ENCODE data around the gene ABCG8. TPM values are rescaled to one million over a fixed set of nuclear protein-coding genes. Genes with fewer than 3 reads are reported as not detected.

ABCG8 gene
- total RNA-seq, 4 donors from 2014 or later: not detected

DNA sequence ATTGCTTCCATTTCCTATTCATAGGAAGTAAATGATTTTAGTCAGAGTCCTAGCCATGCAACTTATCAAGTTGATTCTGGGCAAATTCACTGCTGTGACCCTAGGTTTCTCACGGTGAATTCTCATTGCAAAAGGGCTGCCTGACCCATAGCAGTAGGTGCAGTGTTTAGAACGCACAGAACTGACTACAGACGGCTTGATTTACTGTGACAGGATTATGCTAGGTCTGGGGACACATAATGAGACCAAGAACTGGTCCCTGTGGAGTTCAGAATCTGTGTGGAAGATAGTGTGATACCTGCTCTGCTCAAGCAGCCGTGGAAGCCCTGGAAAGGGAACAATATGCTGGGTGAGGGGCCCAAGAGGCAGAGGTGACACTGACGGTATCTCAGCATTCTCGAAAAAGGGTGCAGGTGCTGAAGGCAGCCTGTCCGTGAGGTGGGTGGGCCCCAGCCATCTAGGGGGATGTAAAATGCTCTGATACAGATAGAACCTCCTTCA is 46.4 kb downstream of the ABCG8 start:
- Histone ChIP-seq H3K4me1 (no peaks in the 10 kb centered on the region), H3K27me3 (no peaks in the 10 kb centered on the region), H3K4me3 (no peak overlapping the region), H3K9me3 (no peaks in the 10 kb centered on the region), H3K36me3 (peaks cover 18 to 51% (median 40%) of the 10 kb centered on the region in 4 donors), H3K27ac (replicated peaks in 1 of 4) (no peak overlapping the region)
- DNase-seq (ENCODE audit: extremely low spot score): no peak
- WGBS: 83% methylated on average over 7 of the region's 7 CpGs
- TF ChIP-seq POLR2AphosphoS5 (IDR thresholded peaks at IDR 0.05): no peak
- TF ChIP-seq EP300 (IDR thresholded peaks at IDR 0.05): no peak
- TF ChIP-seq, protein P1, sequence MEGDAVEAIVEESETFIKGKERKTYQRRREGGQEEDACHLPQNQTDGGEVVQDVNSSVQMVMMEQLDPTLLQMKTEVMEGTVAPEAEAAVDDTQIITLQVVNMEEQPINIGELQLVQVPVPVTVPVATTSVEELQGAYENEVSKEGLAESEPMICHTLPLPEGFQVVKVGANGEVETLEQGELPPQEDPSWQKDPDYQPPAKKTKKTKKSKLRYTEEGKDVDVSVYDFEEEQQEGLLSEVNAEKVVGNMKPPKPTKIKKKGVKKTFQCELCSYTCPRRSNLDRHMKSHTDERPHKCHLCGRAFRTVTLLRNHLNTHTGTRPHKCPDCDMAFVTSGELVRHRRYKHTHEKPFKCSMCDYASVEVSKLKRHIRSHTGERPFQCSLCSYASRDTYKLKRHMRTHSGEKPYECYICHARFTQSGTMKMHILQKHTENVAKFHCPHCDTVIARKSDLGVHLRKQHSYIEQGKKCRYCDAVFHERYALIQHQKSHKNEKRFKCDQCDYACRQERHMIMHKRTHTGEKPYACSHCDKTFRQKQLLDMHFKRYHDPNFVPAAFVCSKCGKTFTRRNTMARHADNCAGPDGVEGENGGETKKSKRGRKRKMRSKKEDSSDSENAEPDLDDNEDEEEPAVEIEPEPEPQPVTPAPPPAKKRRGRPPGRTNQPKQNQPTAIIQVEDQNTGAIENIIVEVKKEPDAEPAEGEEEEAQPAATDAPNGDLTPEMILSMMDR (IDR thresholded peaks at IDR 0.05): no peak
- TF ChIP-seq POLR2A (IDR thresholded peaks at IDR 0.05; ENCODE audit: low read depth): no peak
- intact Hi-C loops (cut with DNase I): no loop called here

DNA sequence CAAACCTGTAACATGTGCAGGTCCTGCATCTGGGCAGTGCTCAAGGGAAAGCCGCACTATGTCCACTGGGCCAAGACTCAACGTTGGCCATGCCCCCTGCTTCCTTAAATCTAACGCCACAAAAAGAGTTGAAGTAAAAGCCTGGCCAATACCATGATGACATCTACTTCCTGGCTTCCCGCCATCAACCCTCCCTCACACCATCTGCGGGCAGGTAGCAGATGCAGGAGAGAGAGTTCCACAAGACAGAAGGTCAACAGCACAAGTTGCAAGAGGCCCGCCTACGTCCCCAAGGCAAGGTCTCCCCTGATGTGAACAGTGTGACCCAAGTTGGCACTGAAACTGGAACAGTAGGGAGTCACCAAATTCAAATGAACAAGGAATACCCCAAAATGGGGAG is 48.4 kb downstream of the ABCG8 start:
- intact Hi-C loops (cut with DNase I): no loop called here
- Histone ChIP-seq H3K9me3 (no peaks in the 10 kb centered on the region), H3K36me3 (peaks cover 31 to 71% (median 60%) of the 10 kb centered on the region in 4 donors), H3K27ac (replicated peaks in 1 of 4) (no peak overlapping the region), H3K27me3 (no peaks in the 10 kb centered on the region), H3K4me1 (no peaks in the 10 kb centered on the region), H3K4me3 (no peak overlapping the region)
- 89% methylated on average over 7 of the region's 7 CpGs for WGBS
- DNase-seq (ENCODE audit: extremely low spot score): no peak
- TF ChIP-seq EP300 (IDR thresholded peaks at IDR 0.05) (no peak), POLR2AphosphoS5 (IDR thresholded peaks at IDR 0.05) (no peak), POLR2A (IDR thresholded peaks at IDR 0.05; ENCODE audit: low read depth) (no peak)
- TF ChIP-seq, protein P1 (IDR thresholded peaks at IDR 0.05): no peak

DNA sequence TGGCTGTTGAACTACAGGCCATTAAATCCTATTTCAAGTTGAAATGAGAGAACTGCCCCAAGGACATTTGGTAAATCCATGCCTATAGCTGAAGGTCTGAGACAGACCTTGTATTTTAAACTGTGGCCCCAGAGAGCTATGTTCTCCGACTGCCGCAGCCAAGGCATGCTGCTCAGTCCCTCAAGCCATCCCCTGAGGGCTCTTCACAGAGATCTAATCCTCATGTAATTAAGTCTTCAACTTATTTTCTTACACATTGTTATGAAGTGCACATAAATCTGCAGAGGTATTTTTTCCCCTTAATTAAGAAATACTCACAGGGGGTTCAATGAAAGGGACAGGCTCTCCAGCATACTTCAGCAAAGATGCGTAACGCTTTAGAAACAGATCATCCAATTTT is 50.6 kb downstream of the ABCG8 start:
- no peak overlapping the region for H3K27ac ChIP-seq (replicated peaks in 1 of 4)
- DNase-seq (ENCODE audit: extremely low spot score): no peak
- H3K9me3 ChIP-seq: no peaks in the 10 kb centered on the region
- intact Hi-C loops (cut with DNase I): no loop called here
- H3K4me1 ChIP-seq: no peaks in the 10 kb centered on the region
- 97% methylated on average over 4 of the region's 4 CpGs for WGBS
- H3K36me3 ChIP-seq: peaks cover 48 to 94% (median 80%) of the 10 kb centered on the region in 4 donors
- no peaks in the 10 kb centered on the region for H3K27me3 ChIP-seq
- no peak overlapping the region for H3K4me3 ChIP-seq
- no peak for TF ChIP-seq EP300 (IDR thresholded peaks at IDR 0.05)
- TF ChIP-seq POLR2A (IDR thresholded peaks at IDR 0.05; ENCODE audit: low read depth): no peak
- TF ChIP-seq, protein P1 (IDR thresholded peaks at IDR 0.05): no peak
- no peak for TF ChIP-seq POLR2AphosphoS5 (IDR thresholded peaks at IDR 0.05)

DNA sequence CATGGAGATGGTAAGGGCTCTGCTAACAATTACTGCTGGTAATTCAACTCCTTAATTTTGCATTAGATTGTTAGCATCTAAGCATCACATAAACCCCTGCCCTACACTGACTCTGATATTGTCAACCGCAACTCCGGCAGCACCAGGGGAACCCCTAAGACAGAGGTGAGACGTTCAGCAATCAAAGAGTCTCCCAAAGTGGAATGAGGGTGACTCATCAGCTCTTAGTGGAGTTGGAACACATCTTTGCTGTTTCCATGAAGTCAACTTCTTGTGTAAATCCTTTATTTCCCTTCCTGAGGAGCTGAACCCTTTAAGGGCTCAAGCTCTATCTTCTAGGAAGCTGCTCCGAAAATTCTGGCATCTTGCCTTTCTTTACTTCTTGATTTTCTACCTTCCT is 52.1 kb downstream of the ABCG8 start:
- Histone ChIP-seq H3K36me3 (peaks cover 55 to 100% (median 81%) of the 10 kb centered on the region in 4 donors), H3K9me3 (no peaks in the 10 kb centered on the region), H3K4me3 (no peak overlapping the region), H3K27ac (replicated peaks in 1 of 4) (no peak overlapping the region), H3K4me1 (no peaks in the 10 kb centered on the region), H3K27me3 (no peaks in the 10 kb centered on the region)
- intact Hi-C loops (cut with DNase I): no loop called here
- WGBS: 84% methylated on average over 4 of the region's 4 CpGs
- DNase-seq (ENCODE audit: extremely low spot score): no peak
- TF ChIP-seq EP300 (IDR thresholded peaks at IDR 0.05) (no peak), POLR2A (IDR thresholded peaks at IDR 0.05; ENCODE audit: low read depth) (no peak), POLR2AphosphoS5 (IDR thresholded peaks at IDR 0.05) (no peak)
- TF ChIP-seq, protein P1 (IDR thresholded peaks at IDR 0.05): no peak

DNA sequence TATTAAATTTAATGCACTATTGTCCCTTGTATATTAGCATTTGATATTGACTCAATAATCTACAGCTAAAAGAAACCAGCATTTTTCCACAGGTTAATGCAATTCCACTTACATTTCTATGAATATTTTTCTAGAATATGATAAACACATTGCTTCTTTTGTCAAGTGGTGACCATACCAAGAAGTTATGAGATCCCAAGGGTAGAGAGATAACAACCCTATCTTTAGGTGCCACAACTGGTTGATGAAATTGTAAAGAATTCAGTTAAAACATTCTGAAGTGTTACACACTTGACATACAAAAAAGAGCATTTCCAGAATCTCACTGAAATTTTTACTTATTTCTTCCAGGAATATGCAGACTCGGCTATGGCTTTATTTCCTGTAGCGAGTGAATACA is 56.0 kb downstream of the ABCG8 start:
- intact Hi-C loops (cut with DNase I): no loop called here
- peaks cover 44 to 97% (median 75%) of the 10 kb centered on the region in 4 donors for H3K36me3 ChIP-seq
- no peak overlapping the region for H3K27ac ChIP-seq (replicated peaks in 1 of 4)
- no peak for TF ChIP-seq POLR2A (IDR thresholded peaks at IDR 0.05; ENCODE audit: low read depth)
- TF ChIP-seq EP300 (IDR thresholded peaks at IDR 0.05): no peak
- TF ChIP-seq, protein P1 (IDR thresholded peaks at IDR 0.05): no peak
- no peak for TF ChIP-seq POLR2AphosphoS5 (IDR thresholded peaks at IDR 0.05)
- 91% methylated on average over 2 of the region's 2 CpGs for WGBS
- no peaks in the 10 kb centered on the region for H3K4me1 ChIP-seq
- H3K27me3 ChIP-seq: no peaks in the 10 kb centered on the region
- H3K9me3 ChIP-seq: no peaks in the 10 kb centered on the region
- H3K4me3 ChIP-seq: no peak overlapping the region
- no peak for DNase-seq (ENCODE audit: extremely low spot score)

All from esophagus muscularis mucosa (tissue), 4 donors.